Upper lobe of right lung (tissue), 1 donor: ENCODE measurements around the gene CPNE7. TPM values are rescaled to one million over a fixed set of nuclear protein-coding genes. Genes with fewer than 3 reads are reported as not detected.

Experiments
- ATAC-seq: fragments of 200-7000 bp; cut with Tn5 transposase; one replicate; pipeline ENCODE4 v1.9.1; 2020; ENCODE audit warnings: mild to moderate bottlenecking, moderate library complexity
- DNase-seq: peaks from one replicate; pipeline ENCODE4 v3.0.0-alpha.2; 2020
- H3K27ac ChIP-seq: fragments of 200-600 bp; one replicate; pipeline ENCODE4 v1.8.0; 2022
- H3K27me3 ChIP-seq: fragments of 200-600 bp; one replicate; pipeline ENCODE4 v1.8.0; 2022; ENCODE audit warnings: mild to moderate bottlenecking
- H3K36me3 ChIP-seq: fragments of 200-600 bp; one replicate; pipeline ENCODE4 v1.8.0; 2022
- H3K4me1 ChIP-seq: fragments of 200-600 bp; one replicate; pipeline ENCODE4 v1.8.0; 2022
- H3K4me3 ChIP-seq: fragments of 200-600 bp; one replicate; pipeline ENCODE4 v1.8.0; 2022; ENCODE audit warnings: mild to moderate bottlenecking
- H3K9me3 ChIP-seq: fragments of 200-600 bp; one replicate; pipeline ENCODE4 v1.8.0; 2022
- CTCF ChIP-seq: fragments of 200-600 bp; IDR thresholded peaks from one replicate; pipeline ENCODE4 v1.8.0; 2022; ENCODE audit warnings: antibody characterized with exemption
- intact Hi-C: fragments of 100-400 bp; cut with DNase I; formaldehyde crosslinking; loops from one replicate; pipeline ENCODE4 v1.11.0; 2022
- total RNA-seq: library from RNA; stranded (reverse); fragmentation: NEBNext Ultra II Directional; extraction: Animal tissue kit (Norgen Biotek cat#: 25700); gene quantifications from one replicate; pipeline ENCODE4 v1.2.1, GENCODE V29; 2021
- donor health status: DM: no; HTN: yes; CAD: no; lungs with severe emphysema.

The CPNE7 gene
- total RNA-seq, 1 donor from 2014 or later = 4.8 TPM

- no peak for TF ChIP-seq CTCF
- ATAC-seq (no peak), DNase-seq (no peak)
- Histone ChIP-seq H3K36me3 (no peaks in the 10 kb centered on the region), H3K4me1 (no peaks in the 10 kb centered on the region), H3K9me3 (no peaks in the 10 kb centered on the region), H3K27me3 (no peaks in the 10 kb centered on the region), H3K4me3 (no peak overlapping the region), H3K27ac (no peak overlapping the region)
- intact Hi-C loops = no loop called here
Observed at GRCh38 chr16:89620406-89620841, 44.9 kb downstream of the CPNE7 start.

GRCh38 chr16:89621136-89621697, 45.7 kb downstream of the CPNE7 start:
- no peak for TF ChIP-seq CTCF
- DNase-seq = no peak
- Histone ChIP-seq H3K4me1 (no peaks in the 10 kb centered on the region), H3K27me3 (no peaks in the 10 kb centered on the region), H3K36me3 (no peaks in the 10 kb centered on the region), H3K9me3 (no peaks in the 10 kb centered on the region), H3K4me3 (no peak overlapping the region), H3K27ac (no peak overlapping the region)
- no peak for ATAC-seq
- intact Hi-C loops = no loop called here

GRCh38 chr16:89621698-89622409, 46.3 kb downstream of the CPNE7 start:
- intact Hi-C loops = no loop called here
- ATAC-seq = no peak

GRCh38 chr16:89623511-89624261, 48.1 kb downstream of the CPNE7 start:
- TF ChIP-seq CTCF = no peak
- Histone ChIP-seq H3K9me3 (no peaks in the 10 kb centered on the region), H3K36me3 (no peaks in the 10 kb centered on the region), H3K4me3 (no peak overlapping the region), H3K4me1 (no peaks in the 10 kb centered on the region), H3K27me3 (no peaks in the 10 kb centered on the region), H3K27ac (peak overlapping the region; percentile 51)
- DNase-seq (no peak), ATAC-seq (peak; percentile 39)
- intact Hi-C loops = no loop called here

More at GRCh38 chr16:89621698-89622409, 46.3 kb downstream of the CPNE7 start:
- H3K4me3 ChIP-seq = no peak overlapping the region
- no peaks in the 10 kb centered on the region for H3K9me3 ChIP-seq
- no peak for TF ChIP-seq CTCF
- no peaks in the 10 kb centered on the region for H3K4me1 ChIP-seq
- no peak overlapping the region for H3K27ac ChIP-seq
- H3K36me3 ChIP-seq = no peaks in the 10 kb centered on the region
- no peaks in the 10 kb centered on the region for H3K27me3 ChIP-seq
- DNase-seq = no peak

GRCh38 chr16:89624777-89625761, 49.5 kb downstream of the CPNE7 start:
- Histone ChIP-seq H3K4me3 (no peak overlapping the region), H3K27me3 (no peaks in the 10 kb centered on the region), H3K4me1 (no peaks in the 10 kb centered on the region), H3K36me3 (no peaks in the 10 kb centered on the region), H3K9me3 (no peaks in the 10 kb centered on the region), H3K27ac (no peak overlapping the region)
- no peak for TF ChIP-seq CTCF
- intact Hi-C loops = no loop called here
- DNase-seq (no peak), ATAC-seq (no peak)
